ENCODE results near the gene CERS6.

DNA sequence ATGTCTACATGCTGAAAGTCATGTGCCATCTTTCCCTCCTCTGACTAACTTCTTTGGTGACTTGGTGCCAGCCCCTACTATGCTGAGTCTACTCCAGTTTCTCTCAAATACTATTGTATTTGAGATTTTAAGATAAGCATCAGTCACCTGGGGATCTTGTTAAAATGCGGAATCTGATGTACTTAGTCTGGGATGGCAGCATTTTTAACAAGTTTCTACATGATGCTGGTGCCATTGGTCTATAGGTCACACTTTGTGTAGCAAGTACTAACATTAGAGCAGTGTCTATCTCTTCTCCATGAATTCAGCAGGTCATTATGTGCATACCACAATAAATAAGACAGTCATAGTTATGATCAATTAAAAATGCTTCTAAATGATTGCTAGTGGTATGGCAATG is 106.9 kb downstream of the CERS6 start:
- no peak for TF ChIP-seq RAD21 (IDR thresholded peaks at IDR 0.05)
- no peak for TF ChIP-seq CTCF (IDR thresholded peaks at IDR 0.05; ENCODE audit: low read depth, low read length, missing input control)
- no peak for TF ChIP-seq FOXA1 (IDR thresholded peaks at IDR 0.05)
- TF ChIP-seq YY1 (IDR thresholded peaks at IDR 0.05), result no peak
- no peak for TF ChIP-seq EGR1 (IDR thresholded peaks at IDR 0.05; ENCODE audit: low read depth in 2 of 2)
- TF ChIP-seq, protein P1, sequence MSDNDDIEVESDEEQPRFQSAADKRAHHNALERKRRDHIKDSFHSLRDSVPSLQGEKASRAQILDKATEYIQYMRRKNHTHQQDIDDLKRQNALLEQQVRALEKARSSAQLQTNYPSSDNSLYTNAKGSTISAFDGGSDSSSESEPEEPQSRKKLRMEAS (IDR thresholded peaks at IDR 0.05), result no peak
- TF ChIP-seq SP1 (IDR thresholded peaks at IDR 0.05), result no peak
- TF ChIP-seq, protein P2, sequence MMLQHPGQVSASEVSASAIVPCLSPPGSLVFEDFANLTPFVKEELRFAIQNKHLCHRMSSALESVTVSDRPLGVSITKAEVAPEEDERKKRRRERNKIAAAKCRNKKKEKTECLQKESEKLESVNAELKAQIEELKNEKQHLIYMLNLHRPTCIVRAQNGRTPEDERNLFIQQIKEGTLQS (IDR thresholded peaks at IDR 0.05), result no peak
- TF ChIP-seq HNF4A (conservative IDR thresholded peaks at IDR 0.05), result no peak
- TF ChIP-seq ZBTB33 (IDR thresholded peaks at IDR 0.05), result no peak
- TF ChIP-seq JUND (IDR thresholded peaks at IDR 0.05), result no peak
- TF ChIP-seq REST (IDR thresholded peaks at IDR 0.05), result no peak

Measured in liver (tissue), 3 donors.